OCI-LY1 (cell line): Measurements from ENCODE around the gene LRP6.

ENCODE experiments used
- H2AFZ ChIP-seq: fragments of 200-600 bp; sonication (generic), shearing (Covaris generic); 2 replicates; pipeline ENCODE4 v1.6.0; 2014; ENCODE audit warnings: antibody characterized with exemption, mild to moderate bottlenecking, low read length
- H3F3A ChIP-seq: fragments of 200-600 bp; sonication (generic), shearing (Covaris generic); 2 replicates; pipeline ENCODE4 v1.6.0; 2014; ENCODE audit warnings: mild to moderate bottlenecking, antibody characterized with exemption, low read length, moderate library complexity; ENCODE audit not compliant: insufficient read depth
- H3K27ac ChIP-seq: fragments of 200-600 bp; sonication (generic); 2 replicates; pipeline ENCODE4 v1.5.1; 2014; ENCODE audit warnings: low read length, mixed run types, mild to moderate bottlenecking, low read depth; ENCODE audit not compliant: poor library complexity, severe bottlenecking
- H3K27me3 ChIP-seq: fragments of 200-600 bp; sonication (generic); 2 replicates; pipeline ENCODE4 v1.6.0; 2014; ENCODE audit warnings: antibody characterized with exemption, mild to moderate bottlenecking, low read length, moderate library complexity; ENCODE audit not compliant: insufficient read depth
- H3K36me3 ChIP-seq: fragments of 200-600 bp; sonication (generic); 2 replicates; pipeline ENCODE4 v1.6.1; 2014; ENCODE audit warnings: mild to moderate bottlenecking, antibody characterized with exemption, low read length, moderate library complexity, mixed read lengths; ENCODE audit not compliant: insufficient read depth
- H3K4me1 ChIP-seq: fragments of 200-600 bp; sonication (generic); 2 replicates; pipeline ENCODE4 v1.5.1; 2014; ENCODE audit warnings: mild to moderate bottlenecking, low read length, moderate library complexity; ENCODE audit not compliant: insufficient read depth, severe bottlenecking
- H3K4me2 ChIP-seq: fragments of 200-600 bp; sonication (generic), shearing (Covaris generic); 2 replicates; pipeline ENCODE4 v1.6.1; 2014; ENCODE audit warnings: low read length
- H3K4me3 ChIP-seq: fragments of 200-600 bp; sonication (generic); 2 replicates; pipeline ENCODE4 v1.5.1; 2014; ENCODE audit warnings: low read length, low read depth, mild to moderate bottlenecking, mixed read lengths; ENCODE audit not compliant: poor library complexity, severe bottlenecking
- H3K79me2 ChIP-seq: fragments of 200-600 bp; shearing (Covaris generic); 2 replicates; pipeline ENCODE4 v1.6.1; 2016; ENCODE audit warnings: mixed run types, low read length, mixed read lengths; ENCODE audit not compliant: insufficient read depth
- H3K9ac ChIP-seq: fragments of 200-600 bp; sonication (generic), shearing (Covaris generic); 2 replicates; pipeline ENCODE4 v1.6.1; 2014; ENCODE audit warnings: mild to moderate bottlenecking, low read length, mixed read lengths
- H3K9me2 ChIP-seq: fragments of 200-600 bp; sonication (generic), shearing (Covaris generic); 2 replicates; pipeline ENCODE4 v1.6.1; 2014; ENCODE audit warnings: low read depth, mild to moderate bottlenecking, low read length, mixed read lengths
- H3K9me3 ChIP-seq: fragments of 200-600 bp; shearing (Covaris generic); 2 replicates; pipeline ENCODE4 v1.6.1; 2014; ENCODE audit warnings: low read length, mixed read lengths
- H4K20me1 ChIP-seq: fragments of 200-600 bp; sonication (generic), shearing (Covaris generic); 2 replicates; pipeline ENCODE4 v1.6.0; 2016; ENCODE audit warnings: mild to moderate bottlenecking, low read length; ENCODE audit not compliant: insufficient read depth
- EZH2 ChIP-seq: fragments of 200-600 bp; sonication (generic), shearing (Covaris generic); IDR thresholded peaks from 2 replicates; pipeline ENCODE4 v1.8.0; 2017; ENCODE audit warnings: borderline replicate concordance, mixed run types, mild to moderate bottlenecking, antibody characterized with exemption, low read length, moderate library complexity, mixed read lengths
- TF ChIP-seq, protein P1 (sequence below): fragments of 200-600 bp; sonication (generic), shearing (Covaris generic); IDR thresholded peaks from 2 replicates; pipeline ENCODE4 v1.5.1; 2017; ENCODE audit warnings: mild to moderate bottlenecking, antibody characterized with exemption, low read length, moderate library complexity, mixed read lengths

LRP6 gene

DNA sequence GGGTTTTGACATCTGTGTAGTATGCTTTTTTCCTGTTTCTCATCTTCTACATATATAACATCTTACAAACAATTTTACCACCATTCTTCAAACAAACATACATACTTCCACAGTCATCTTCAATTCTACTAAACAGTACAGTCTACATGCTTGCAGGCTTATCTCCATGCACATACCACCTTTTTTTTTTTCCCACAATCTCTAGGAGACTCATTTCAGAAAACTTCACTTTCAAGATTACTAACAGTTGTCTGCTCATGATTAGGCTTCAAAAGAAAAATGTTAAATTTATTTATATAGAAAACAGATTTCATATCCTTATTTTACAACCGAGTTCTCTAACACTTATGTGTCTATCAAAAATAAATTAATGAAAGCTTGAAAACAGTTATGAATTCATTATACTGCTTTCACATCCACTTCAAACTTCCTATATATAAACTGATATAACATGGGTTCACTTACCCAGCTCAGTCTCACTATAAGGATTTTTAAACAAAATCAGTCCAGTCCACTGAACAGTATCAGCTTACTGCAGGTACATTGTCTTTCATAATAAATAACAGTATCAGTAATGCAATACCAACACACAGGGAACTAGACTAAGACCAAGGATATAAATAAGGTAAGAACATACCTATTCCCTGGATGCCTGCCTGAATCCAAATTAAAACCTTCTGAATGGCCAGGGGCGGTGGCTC lies 42.5 kb downstream of the LRP6 start:
- Histone ChIP-seq H3F3A (no peaks in the 10 kb centered on the region), H4K20me1 (no peaks in the 10 kb centered on the region), H2AFZ (no peak overlapping the region), H3K4me3 (no peak overlapping the region), H3K4me1 (no peaks in the 10 kb centered on the region), H3K36me3 (no peaks in the 10 kb centered on the region), H3K27ac (no peak overlapping the region), H3K9me2 (no peaks in the 10 kb centered on the region), H3K79me2 (no peaks in the 10 kb centered on the region), H3K9me3 (peaks cover 6% of the 10 kb centered on the region; the same call in 1 of the 2 replicates), H3K27me3 (no peaks in the 10 kb centered on the region; the same call in 1 of the 2 replicates), H3K4me2 (no peak overlapping the region), H3K9ac (no peak overlapping the region)
- TF ChIP-seq, protein P1, sequence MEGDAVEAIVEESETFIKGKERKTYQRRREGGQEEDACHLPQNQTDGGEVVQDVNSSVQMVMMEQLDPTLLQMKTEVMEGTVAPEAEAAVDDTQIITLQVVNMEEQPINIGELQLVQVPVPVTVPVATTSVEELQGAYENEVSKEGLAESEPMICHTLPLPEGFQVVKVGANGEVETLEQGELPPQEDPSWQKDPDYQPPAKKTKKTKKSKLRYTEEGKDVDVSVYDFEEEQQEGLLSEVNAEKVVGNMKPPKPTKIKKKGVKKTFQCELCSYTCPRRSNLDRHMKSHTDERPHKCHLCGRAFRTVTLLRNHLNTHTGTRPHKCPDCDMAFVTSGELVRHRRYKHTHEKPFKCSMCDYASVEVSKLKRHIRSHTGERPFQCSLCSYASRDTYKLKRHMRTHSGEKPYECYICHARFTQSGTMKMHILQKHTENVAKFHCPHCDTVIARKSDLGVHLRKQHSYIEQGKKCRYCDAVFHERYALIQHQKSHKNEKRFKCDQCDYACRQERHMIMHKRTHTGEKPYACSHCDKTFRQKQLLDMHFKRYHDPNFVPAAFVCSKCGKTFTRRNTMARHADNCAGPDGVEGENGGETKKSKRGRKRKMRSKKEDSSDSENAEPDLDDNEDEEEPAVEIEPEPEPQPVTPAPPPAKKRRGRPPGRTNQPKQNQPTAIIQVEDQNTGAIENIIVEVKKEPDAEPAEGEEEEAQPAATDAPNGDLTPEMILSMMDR: no peak
- no peak for TF ChIP-seq EZH2

- Histone ChIP-seq H3K27ac (no peak overlapping the region), H4K20me1 (no peaks in the 10 kb centered on the region), H3K9ac (no peak overlapping the region), H3K4me3 (no peak overlapping the region), H2AFZ (no peak overlapping the region), H3K4me2 (no peak overlapping the region), H3K36me3 (no peaks in the 10 kb centered on the region), H3K4me1 (no peaks in the 10 kb centered on the region), H3K79me2 (no peaks in the 10 kb centered on the region), H3K9me3 (peaks cover 6% of the 10 kb centered on the region; the same call in 1 of the 2 replicates), H3K27me3 (no peaks in the 10 kb centered on the region; the same call in 1 of the 2 replicates), H3F3A (no peaks in the 10 kb centered on the region), H3K9me2 (no peaks in the 10 kb centered on the region)
- TF ChIP-seq EZH2: no peak
- TF ChIP-seq, protein P1: no peak
These were observed 45.3 kb downstream of the LRP6 start for GRCh38 chr12:12221560-12221959.

DNA sequence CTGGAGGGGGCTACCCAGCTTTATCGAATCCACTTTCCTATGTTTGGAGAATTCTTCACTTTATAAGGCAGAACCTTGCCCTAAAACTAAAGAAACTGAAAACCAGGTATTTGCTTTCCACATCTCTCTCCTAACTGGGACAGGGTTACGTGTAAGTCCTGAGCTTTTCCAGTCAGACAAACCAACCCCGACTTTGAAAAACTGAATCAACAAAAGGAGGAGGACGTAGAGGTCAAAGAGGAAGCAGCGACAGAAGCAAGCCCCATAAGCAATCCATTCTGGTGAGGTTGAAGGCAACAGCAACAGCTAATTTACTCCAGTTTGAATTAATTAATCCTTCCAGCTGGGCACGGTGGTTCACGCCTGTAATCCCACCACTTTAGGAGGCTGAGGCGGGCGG lies 47.2 kb downstream of the LRP6 start:
- no peaks in the 10 kb centered on the region for H3K27me3 ChIP-seq
- H3K79me2 ChIP-seq: no peaks in the 10 kb centered on the region
- H3F3A ChIP-seq: no peaks in the 10 kb centered on the region
- no peak overlapping the region for H3K4me2 ChIP-seq
- TF ChIP-seq, protein P1: no peak
- TF ChIP-seq EZH2: no peak
- H2AFZ ChIP-seq: no peak overlapping the region
- no peaks in the 10 kb centered on the region for H3K4me1 ChIP-seq
- H3K27ac ChIP-seq: no peak overlapping the region
- H3K9me3 ChIP-seq: no peaks in the 10 kb centered on the region
- H3K9ac ChIP-seq: no peak overlapping the region
- H3K9me2 ChIP-seq: no peaks in the 10 kb centered on the region
- H3K36me3 ChIP-seq: no peaks in the 10 kb centered on the region
- H4K20me1 ChIP-seq: no peaks in the 10 kb centered on the region
- no peak overlapping the region for H3K4me3 ChIP-seq
